Hypothalamus (tissue), 51 donors: ENCODE measurements around the gene NNT.
A peak's percentile ranks its signal among the peaks of the same experiment; 100 is the strongest.
"Not testable (repeated sequence)": the region's sequence is repeated elsewhere in the genome, so short reads cannot be mapped to it uniquely, and the experiment has no call there.

Source experiments
- DNase-seq, 51 donors: peaks; one replicate each; lab custom pipeline; 2025; lab: John Stamatoyannopoulos, UW

NNT gene

GRCh38 chr5:43602461-43603343, at the start of gene NNT:
Gene NNT (plus strand): TSS chr5:43603180. CDS start chr5:43609196, 6,016 bp downstream.
- peak; percentile 23 to 86 (median 64) for DNase-seq

GRCh38 chr5:43553381-43553780, 49.6 kb upstream of the NNT start:
- no peak for DNase-seq

- DNase-seq: no peak
Observed at GRCh38 chr5:43554497-43554896, 48.5 kb upstream of the NNT start.

- DNase-seq: peak in 45 of 51 donors; percentile 4 to 73 (median 33)
Observed at GRCh38 chr5:43555895-43556606, 46.9 kb upstream of the NNT start.

- not testable (repeated sequence) for DNase-seq
Observed at GRCh38 chr5:43556607-43556856, 46.4 kb upstream of the NNT start.

GRCh38 chr5:43556857-43557542, 46.0 kb upstream of the NNT start, which contains the start of gene PAIP1:
Gene PAIP1 (minus strand): TSS chr5:43557077. CDS start chr5:43556846, 231 bp downstream.
- peak; percentile 8 to 91 (median 71) for DNase-seq

GRCh38 chr5:43560128-43560527, 42.9 kb upstream of the NNT start:
- no peak for DNase-seq

GRCh38 chr5:43561356-43561755, 41.6 kb upstream of the NNT start:
- DNase-seq: no peak

- no peak for DNase-seq
Observed at GRCh38 chr5:43563321-43563720, 39.7 kb upstream of the NNT start.

- no peak for DNase-seq
Observed at GRCh38 chr5:43564289-43564850, 38.6 kb upstream of the NNT start.

- no peak for DNase-seq
Observed at GRCh38 chr5:43565043-43565442, 37.9 kb upstream of the NNT start.

GRCh38 chr5:43567967-43568366, 35.0 kb upstream of the NNT start:
- no peak for DNase-seq

GRCh38 chr5:43569236-43569746, 33.7 kb upstream of the NNT start:
- no peak for DNase-seq

GRCh38 chr5:43570450-43571158, 32.4 kb upstream of the NNT start:
- DNase-seq: no peak

GRCh38 chr5:43571237-43571636, 31.7 kb upstream of the NNT start:
- no peak for DNase-seq

GRCh38 chr5:43572357-43572756, 30.6 kb upstream of the NNT start:
- no peak for DNase-seq

GRCh38 chr5:43573058-43573457, 29.9 kb upstream of the NNT start:
- no peak for DNase-seq

- DNase-seq: not testable (repeated sequence)
Observed at GRCh38 chr5:43580402-43581210, 22.4 kb upstream of the NNT start.

- DNase-seq: no peak
Observed at GRCh38 chr5:43581398-43581797, 21.6 kb upstream of the NNT start.
